Smooth muscle cell of the brain vasculature (primary cell): ENCODE data around the gene FN1.

Experiments
- DNase-seq: peaks from one replicate; pipeline ENCODE4 v3.0.0-alpha.2; 2012; ENCODE audit warnings: low read depth, low spot score

FN1 gene

GRCh38 chr2:215441560-215442400, 5.9 kb upstream of the FN1 start:
- DNase-seq = no peak

GRCh38 chr2:215439980-215440512, 4.2 kb upstream of the FN1 start:
- DNase-seq = no peak

DNA sequence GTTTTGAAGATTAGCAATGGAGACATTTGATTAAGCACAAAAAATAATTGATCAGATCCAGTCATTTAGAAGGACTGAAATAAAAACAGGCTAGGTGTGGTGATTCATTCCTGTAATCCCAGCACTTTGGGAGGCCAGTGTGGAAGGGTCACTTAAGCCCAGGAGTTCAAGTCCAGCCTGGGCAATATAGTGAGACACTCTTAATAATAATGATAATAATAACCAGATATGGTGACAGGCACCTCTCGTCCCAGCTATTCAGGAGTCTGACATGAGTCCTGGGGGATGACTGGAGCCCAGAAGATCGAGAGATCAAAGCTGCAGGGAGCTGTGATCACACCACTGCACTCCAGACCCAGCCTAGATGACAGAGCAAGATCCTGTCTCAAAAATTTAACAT, 3.5 kb upstream of the FN1 start:
- no peak for DNase-seq

GRCh38 chr2:215437614-215438013, 1.7 kb upstream of the FN1 start:
- no peak for DNase-seq

- no peak for DNase-seq
These were observed 1.1 kb upstream of the FN1 start for GRCh38 chr2:215436705-215437565.

DNA sequence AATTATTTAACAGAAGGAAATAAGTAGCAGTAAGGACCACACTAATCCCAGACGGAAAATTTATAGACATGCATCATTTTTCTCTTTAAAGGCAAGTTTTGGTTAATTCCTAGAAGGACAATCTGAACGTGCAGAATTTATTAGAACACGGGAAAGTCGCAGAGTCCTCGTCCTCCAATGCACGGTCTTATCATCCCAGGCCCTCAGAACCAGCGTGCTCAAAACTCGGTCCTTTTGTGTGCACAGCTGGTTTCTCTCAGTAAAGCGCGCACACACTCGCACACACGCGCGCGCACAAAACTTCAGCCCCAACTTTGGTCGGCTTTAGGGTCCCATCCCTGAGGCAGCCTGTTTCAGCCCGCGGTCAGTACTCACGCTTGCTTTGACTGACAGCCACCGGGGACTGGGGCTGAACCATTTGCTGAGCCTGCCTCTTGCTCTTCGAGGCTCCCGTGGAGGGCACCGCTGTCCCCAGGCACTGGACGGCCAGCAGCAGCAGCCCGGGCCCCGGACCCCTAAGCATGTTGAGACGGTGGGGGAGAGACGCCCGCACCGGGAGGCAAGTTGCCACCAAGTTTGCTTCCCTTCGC, 493 bp downstream of the FN1 start:
- no peak for DNase-seq

GRCh38 chr2:215434447-215435279, 1.2 kb downstream of the FN1 start:
- DNase-seq = no peak

DNA sequence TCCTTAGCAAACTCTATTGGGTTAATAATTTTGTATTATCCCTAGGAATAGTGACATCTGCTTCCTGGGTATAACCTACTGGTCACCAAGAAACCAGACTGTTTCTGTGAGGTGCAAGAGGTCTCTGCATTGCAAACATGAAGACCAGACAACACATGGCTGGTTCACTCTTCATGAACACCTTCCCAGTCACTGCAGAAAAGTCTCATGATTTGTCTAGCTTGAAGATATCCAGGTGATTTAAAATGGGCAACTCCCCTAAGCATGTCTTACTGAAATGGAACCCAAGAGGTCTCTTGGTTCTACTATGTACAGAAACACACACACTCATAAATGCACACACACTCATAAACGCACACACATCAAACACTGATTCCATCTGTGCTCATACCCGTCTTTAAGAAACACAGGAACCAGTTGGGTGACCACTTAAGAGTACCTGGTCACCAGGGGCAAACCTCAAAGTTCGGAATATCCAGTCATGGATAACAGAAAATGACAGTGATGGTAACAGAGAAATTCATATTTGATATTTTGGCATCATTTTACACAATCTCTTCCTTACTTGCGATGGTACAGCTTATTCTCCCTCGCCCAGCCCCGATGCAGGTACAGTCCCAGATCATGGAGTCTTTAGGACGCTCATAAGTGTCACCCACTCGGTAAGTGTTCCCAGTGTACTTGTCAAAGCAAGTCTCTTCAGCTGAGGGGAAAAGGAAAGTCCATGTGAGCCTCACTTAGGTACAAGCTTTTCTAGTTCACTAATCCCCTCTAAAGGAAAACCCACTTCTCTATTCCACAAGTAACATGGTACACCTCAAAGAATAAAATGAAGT, 2.9 kb downstream of the FN1 start:
- no peak for DNase-seq

DNA sequence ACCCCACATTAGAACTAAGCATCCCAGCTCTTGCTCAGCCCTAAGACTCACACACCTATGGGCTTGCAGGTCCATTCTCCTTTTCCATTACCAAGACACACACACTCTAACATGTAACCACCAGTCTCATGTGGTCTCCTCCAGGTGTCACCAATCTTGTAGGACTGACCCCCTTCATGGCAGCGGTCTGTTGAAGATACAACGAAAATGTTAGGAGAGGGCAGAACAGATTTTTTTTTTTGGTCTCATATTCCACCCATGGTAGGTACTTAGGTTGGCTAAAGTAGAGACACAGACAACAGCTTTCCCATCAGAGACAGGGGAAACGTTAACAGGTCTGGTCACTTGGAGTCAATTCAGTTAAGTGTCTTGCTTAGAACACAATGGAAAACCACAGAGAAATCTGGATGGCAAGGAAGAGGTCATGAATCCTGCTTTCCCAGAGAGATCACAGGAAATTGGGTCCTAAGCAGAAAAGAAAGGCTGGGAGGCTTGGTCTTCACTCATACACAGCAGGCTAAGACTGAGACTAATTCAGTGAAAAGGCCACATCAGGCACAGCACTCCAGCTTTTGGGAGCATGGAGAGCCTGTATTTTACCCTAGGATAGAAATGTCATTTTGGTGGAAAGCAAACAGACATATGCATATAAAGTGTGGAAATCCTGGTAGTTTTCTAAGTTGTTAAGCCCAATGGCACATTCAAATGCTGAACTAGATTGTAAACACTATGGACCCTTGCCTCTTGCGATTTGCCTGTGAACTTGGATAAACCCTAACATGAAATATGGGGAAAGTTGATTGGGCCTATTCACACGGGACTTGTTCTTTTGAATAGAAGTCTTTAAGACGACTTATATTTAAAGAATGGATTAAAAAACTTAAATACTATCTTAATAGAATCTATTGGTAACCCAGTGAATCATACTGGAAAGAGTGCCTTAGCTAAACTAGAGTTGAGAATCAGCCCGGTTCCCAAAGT, 3.8 kb downstream of the FN1 start:
- no peak for DNase-seq

DNA sequence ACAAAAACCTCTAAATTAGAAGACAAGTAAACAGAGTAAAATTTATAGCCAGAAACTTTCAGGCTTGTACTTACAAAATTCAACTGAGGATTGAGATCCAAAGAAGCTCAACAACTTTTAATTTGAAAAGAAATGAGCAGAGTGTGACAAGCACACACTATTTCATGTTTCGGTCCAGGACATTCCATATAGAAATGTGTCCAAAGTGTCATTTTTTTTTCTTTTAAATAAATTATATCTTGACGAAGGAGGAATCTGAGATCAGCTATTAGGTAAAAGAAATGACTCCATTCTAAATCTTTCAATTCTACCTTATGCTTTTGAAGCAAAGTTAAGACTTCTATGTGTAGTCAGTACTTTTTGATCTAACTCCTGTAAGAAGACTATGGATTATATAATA, 4.6 kb downstream of the FN1 start:
- no peak for DNase-seq

GRCh38 chr2:215430528-215431187, 5.2 kb downstream of the FN1 start:
- DNase-seq = no peak

GRCh38 chr2:215429424-215429823, 6.4 kb downstream of the FN1 start:
- DNase-seq = no peak

DNA sequence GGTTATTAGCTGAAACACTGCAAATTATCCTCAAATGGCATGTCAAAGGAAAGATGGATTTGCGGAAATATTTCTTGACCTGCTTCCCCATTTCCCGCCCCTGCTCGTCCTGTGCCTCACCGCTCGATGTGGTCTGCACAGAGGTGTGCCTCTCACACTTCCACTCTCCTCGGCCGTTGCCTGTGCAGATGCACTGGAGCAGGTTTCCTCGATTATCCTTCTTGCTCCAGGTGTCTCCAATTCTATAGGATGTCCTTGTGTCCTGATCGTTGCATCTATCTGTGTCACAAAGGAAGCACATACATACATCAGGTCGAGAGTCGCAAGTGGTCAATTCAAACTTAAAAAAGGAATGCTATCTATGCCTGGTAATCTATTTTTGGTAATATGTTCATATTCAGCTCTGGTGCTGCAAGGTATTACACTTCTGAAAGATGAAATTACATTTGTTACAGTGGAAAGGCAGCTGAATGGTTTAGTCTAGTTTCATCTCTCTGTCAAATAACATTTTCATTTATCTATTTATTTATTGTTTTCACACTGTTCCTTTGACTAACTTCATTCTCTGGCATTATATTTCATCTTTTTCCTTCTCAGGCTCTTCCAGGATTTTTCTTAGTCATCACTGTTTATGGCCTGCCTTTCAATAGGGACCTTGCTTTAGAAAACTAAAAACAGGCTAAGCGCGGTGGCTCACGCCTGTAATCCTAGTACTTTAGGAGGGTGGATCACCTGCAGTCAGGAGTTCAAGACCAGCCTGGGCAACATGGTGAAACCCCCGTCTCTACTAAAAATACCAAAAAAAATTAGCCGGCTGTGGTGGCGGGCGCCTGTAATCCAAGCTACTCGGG, 7.6 kb downstream of the FN1 start:
- no peak for DNase-seq

DNA sequence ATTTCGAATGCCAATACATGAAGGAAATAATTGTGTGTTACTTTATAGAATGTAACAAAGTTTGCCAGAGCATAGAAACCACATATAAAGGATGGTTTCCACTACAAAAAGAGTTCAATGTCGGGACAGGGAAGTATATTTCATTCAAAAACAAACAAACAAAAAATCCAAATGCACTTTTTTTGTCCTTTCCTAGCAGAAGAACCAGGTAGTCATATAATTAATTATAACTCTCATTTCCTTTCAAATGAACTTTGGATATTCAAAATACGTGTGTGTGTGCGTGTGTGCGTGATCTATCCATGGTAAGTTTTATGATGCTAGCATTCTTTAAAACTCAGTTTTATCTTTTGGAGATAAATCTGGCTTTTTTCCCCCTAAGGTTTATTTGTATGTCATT, 8.3 kb downstream of the FN1 start:
- no peak for DNase-seq

DNA sequence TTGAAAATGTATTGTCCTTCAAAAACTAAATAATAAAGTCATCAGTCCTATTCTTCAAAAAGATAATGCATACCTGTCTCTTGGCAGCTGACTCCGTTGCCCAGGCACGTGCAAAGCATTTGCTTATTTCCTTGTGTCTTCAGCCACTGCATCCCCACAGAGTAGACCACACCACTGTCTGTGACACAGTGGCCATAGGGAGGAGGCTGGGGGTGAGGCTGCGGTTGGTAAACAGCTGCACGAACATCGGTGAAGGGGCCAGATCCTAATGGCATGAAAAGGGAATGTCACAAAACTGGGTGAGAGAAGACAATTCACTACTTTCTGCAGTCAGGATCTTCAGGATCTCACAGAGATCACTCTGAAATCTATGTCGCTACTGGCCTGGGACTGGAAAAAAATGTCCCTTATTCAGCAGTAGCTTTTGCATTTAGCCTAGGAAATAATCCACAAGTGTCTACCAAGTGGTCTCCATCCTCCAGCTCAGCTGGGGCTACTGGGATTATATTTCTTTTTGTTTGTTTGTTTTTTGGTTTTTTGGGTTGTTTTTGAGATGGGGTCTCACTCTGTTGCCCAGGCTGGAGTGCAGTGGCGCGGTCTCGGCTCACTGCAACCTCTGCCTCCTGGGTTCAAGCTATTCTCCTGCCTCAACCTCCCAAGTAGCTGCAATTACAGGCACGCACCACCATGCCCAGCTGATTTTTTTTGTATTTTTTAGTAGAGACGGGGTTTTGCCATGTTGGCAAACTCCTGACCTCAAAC, 10.7 kb downstream of the FN1 start:
- no peak for DNase-seq

DNA sequence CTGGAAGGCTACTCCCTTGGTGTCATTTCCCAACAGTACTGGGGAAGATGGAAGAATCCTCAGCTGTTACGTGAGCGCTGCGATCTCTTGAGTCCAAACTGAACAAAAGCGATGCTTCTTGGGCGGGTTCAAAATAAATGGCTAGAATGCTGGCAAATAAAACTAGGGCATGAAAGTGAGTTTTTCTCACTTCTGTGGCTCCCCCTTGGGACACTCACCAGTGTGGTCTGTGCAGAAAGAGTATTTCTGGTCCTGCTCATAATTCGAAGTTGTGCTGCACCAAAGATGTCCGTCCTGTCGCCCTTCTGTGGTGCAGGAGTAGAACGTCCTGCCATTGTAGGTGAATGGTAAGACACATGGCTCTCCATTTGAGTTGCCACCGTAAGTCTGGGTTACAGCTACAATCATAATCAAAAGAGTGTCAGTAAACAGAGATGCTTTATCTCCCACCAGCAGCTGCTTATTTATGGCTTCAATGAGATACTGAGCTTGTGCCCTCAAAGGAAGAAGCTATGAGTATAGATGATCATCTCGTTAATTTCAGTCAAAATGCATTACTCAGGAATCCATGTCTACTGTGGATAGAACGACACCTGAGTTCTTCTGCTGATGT, 11.8 kb downstream of the FN1 start:
- no peak for DNase-seq

- DNase-seq = no peak
These were observed 12.6 kb downstream of the FN1 start for GRCh38 chr2:215423234-215423633.
